Rectal smooth muscle tissue (tissue), 1 donor: ENCODE measurements around the gene TMOD3.
"Not testable (repeated sequence)": the region's sequence is repeated elsewhere in the genome, so short reads cannot be mapped to it uniquely, and the experiment has no call there.

Source experiments
- H3K27ac ChIP-seq: one replicate; pipeline ENCODE4 v1.7.0; 2013; ENCODE audit warnings: low read depth, low read length, inconsistent platforms
- H3K27me3 ChIP-seq: one replicate; pipeline ENCODE4 v1.7.0; 2013; ENCODE audit warnings: low read length; ENCODE audit not compliant: control insufficient read depth, insufficient read depth
- H3K36me3 ChIP-seq: one replicate; pipeline ENCODE4 v1.7.0; 2013; ENCODE audit warnings: low read length; ENCODE audit not compliant: control insufficient read depth, insufficient read depth
- H3K4me1 ChIP-seq: one replicate; pipeline ENCODE4 v1.7.0; 2013; ENCODE audit warnings: low read length; ENCODE audit not compliant: control insufficient read depth, insufficient read depth
- H3K4me3 ChIP-seq: one replicate; pipeline ENCODE4 v1.7.0; 2013; ENCODE audit warnings: low read length
- H3K9ac ChIP-seq: one replicate; pipeline ENCODE4 v1.7.0; 2013; ENCODE audit warnings: low read length

Gene TMOD3

GRCh38 chr15:51878446-51879386, 49.3 kb downstream of the TMOD3 start:
- Histone ChIP-seq H3K4me3 (no peak overlapping the region), H3K4me1 (peaks cover 17% of the 10 kb centered on the region)

GRCh38 chr15:51879555-51879954, 50.1 kb downstream of the TMOD3 start:
- H3K36me3 ChIP-seq: peaks cover 2% of the 10 kb centered on the region
- H3K9ac ChIP-seq: no peak overlapping the region
- H3K4me3 ChIP-seq: no peak overlapping the region
- H3K27me3 ChIP-seq: no peaks in the 10 kb centered on the region
- peak overlapping the region; percentile 43 for H3K27ac ChIP-seq
- H3K4me1 ChIP-seq: peaks cover 22% of the 10 kb centered on the region

More at GRCh38 chr15:51878446-51879386, 49.3 kb downstream of the TMOD3 start:
- Histone ChIP-seq H3K27me3 (no peaks in the 10 kb centered on the region), H3K36me3 (peaks cover 2% of the 10 kb centered on the region), H3K9ac (no peak overlapping the region), H3K27ac (peak overlapping the region; percentile 43)

GRCh38 chr15:51883271-51883837, 53.9 kb downstream of the TMOD3 start:
- no peak overlapping the region for H3K4me3 ChIP-seq
- no peak overlapping the region for H3K27ac ChIP-seq
- no peaks in the 10 kb centered on the region for H3K36me3 ChIP-seq
- no peaks in the 10 kb centered on the region for H3K27me3 ChIP-seq
- H3K4me1 ChIP-seq: peaks cover 22% of the 10 kb centered on the region
- no peak overlapping the region for H3K9ac ChIP-seq

- Histone ChIP-seq H3K36me3 (no peaks in the 10 kb centered on the region), H3K27ac (no peak overlapping the region), H3K27me3 (no peaks in the 10 kb centered on the region), H3K9ac (no peak overlapping the region), H3K4me1 (peaks cover 16% of the 10 kb centered on the region), H3K4me3 (no peak overlapping the region)
Measured at GRCh38 chr15:51884041-51884440, 54.6 kb downstream of the TMOD3 start.

GRCh38 chr15:51884517-51885236, 55.2 kb downstream of the TMOD3 start:
- Histone ChIP-seq H3K27ac (no peak overlapping the region), H3K27me3 (no peaks in the 10 kb centered on the region), H3K4me1 (peaks cover 15% of the 10 kb centered on the region), H3K36me3 (no peaks in the 10 kb centered on the region), H3K4me3 (no peak overlapping the region), H3K9ac (no peak overlapping the region)

- H3K36me3 ChIP-seq, H3K4me3 ChIP-seq, H3K9ac ChIP-seq, H3K27me3 ChIP-seq, H3K27ac ChIP-seq: not testable (repeated sequence)
- H3K4me1 ChIP-seq: peaks cover 10% of the 10 kb centered on the region
Measured at GRCh38 chr15:51885758-51886157, 56.3 kb downstream of the TMOD3 start.

GRCh38 chr15:51887887-51888592, 58.6 kb downstream of the TMOD3 start:
- Histone ChIP-seq H3K27me3 (no peaks in the 10 kb centered on the region), H3K4me3 (no peak overlapping the region), H3K4me1 (peaks cover 10% of the 10 kb centered on the region), H3K27ac (no peak overlapping the region), H3K36me3 (no peaks in the 10 kb centered on the region), H3K9ac (no peak overlapping the region)

- Histone ChIP-seq H3K4me1 (peaks cover 6% of the 10 kb centered on the region), H3K27me3 (no peaks in the 10 kb centered on the region), H3K9ac (no peak overlapping the region), H3K4me3 (no peak overlapping the region), H3K36me3 (no peaks in the 10 kb centered on the region), H3K27ac (no peak overlapping the region)
Measured at GRCh38 chr15:51888593-51889195, 59.2 kb downstream of the TMOD3 start.

- no peak overlapping the region for H3K9ac ChIP-seq
- no peak overlapping the region for H3K4me3 ChIP-seq
- no peaks in the 10 kb centered on the region for H3K27me3 ChIP-seq
- no peak overlapping the region for H3K27ac ChIP-seq
- no peaks in the 10 kb centered on the region for H3K36me3 ChIP-seq
- peaks cover 1% of the 10 kb centered on the region for H3K4me1 ChIP-seq
Measured at GRCh38 chr15:51889486-51889885, 60.0 kb downstream of the TMOD3 start.

- Histone ChIP-seq H3K36me3 (peaks cover 7% of the 10 kb centered on the region), H3K27me3 (no peaks in the 10 kb centered on the region), H3K27ac (no peak overlapping the region), H3K4me1 (peaks cover 2% of the 10 kb centered on the region), H3K4me3 (no peak overlapping the region), H3K9ac (no peak overlapping the region)
Measured at GRCh38 chr15:51904421-51904820, 75.0 kb downstream of the TMOD3 start.

- H3K36me3 ChIP-seq: peaks cover 7% of the 10 kb centered on the region
- H3K9ac ChIP-seq: no peak overlapping the region
- H3K27ac ChIP-seq: no peak overlapping the region
Measured at GRCh38 chr15:51904931-51905330, 75.5 kb downstream of the TMOD3 start.

More at GRCh38 chr15:51904931-51905330, 75.5 kb downstream of the TMOD3 start:
- Histone ChIP-seq H3K4me3 (no peak overlapping the region), H3K27me3 (no peaks in the 10 kb centered on the region), H3K4me1 (peaks cover 2% of the 10 kb centered on the region)
